Purkinje cell (primary cell): ENCODE measurements around the gene SLC10A4. TPM values are rescaled to one million over a fixed set of nuclear protein-coding genes. Genes with fewer than 3 reads are reported as not detected.

Source experiments
- polyA plus RNA-seq: library from polyadenylated mRNA; unstranded; fragments of >200 nt; fragmentation: Nextera tagmentation; gene quantifications from 2 replicates; pipeline ENCODE4 v1.2.1, GENCODE V29; 2014

The SLC10A4 gene
- 1.8 TPM in 1 of 2 replicates, not detected in the other for polyA plus RNA-seq

GRCh38 chr4:48483006-48483776 lies at the start of gene SLC10A4:
Gene SLC10A4 (plus strand): TSS chr4:48483343. CDS start chr4:48483562, 219 bp downstream.

GRCh38 chr4:48490012-48490679 lies 7.0 kb downstream of the SLC10A4 start, which contains the start of gene ZAR1:
Gene ZAR1 (plus strand): TSS chr4:48490252. CDS start chr4:48490292, 40 bp downstream.

Other genes with a start within 250 kb of the SLC10A4 start
- 0.06 TPM in 1 of 2 replicates, not detected in the other for gene TEC, start 213.5 kb upstream of the SLC10A4 start, polyA plus RNA-seq
- 7.6 and 14.9 TPM in 2 replicates for gene SLAIN2, start 141.8 kb upstream of the SLC10A4 start, polyA plus RNA-seq
- not detected in 2 replicates for gene ZAR1, start 6.9 kb downstream of the SLC10A4 start, polyA plus RNA-seq